Calu3 (cell line): ENCODE measurements around the gene ADCY5. TPM values are rescaled to one million over a fixed set of nuclear protein-coding genes. Genes with fewer than 3 reads are reported as not detected.

Experiments used
- BruUV-seq: library from RNA; stranded (reverse); fragments of 400-500 nt; replicated peaks from 2 replicates; lab custom pipeline; 2021; lab: Mats Ljungman, UMichigan
- CTCF ChIA-PET: fragments of 300-600 bp; sonication (Branson Sonifier 250); formaldehyde crosslinking; loops from one replicate; lab custom pipeline; 2022; ENCODE audit warnings: antibody characterized with exemption; lab: Charles Lee
- DNase-seq: peaks from one replicate; pipeline ENCODE4 v3.0.0; 2022
- H3K27ac Mint-ChIP-seq: one replicate; pipeline ENCODE4 v1.8.0; 2022; ENCODE audit warnings: mixed read lengths; ENCODE audit not compliant: unreplicated experiment
- H3K27me3 Mint-ChIP-seq: one replicate; pipeline ENCODE4 v1.8.0; 2022; ENCODE audit warnings: mixed read lengths; ENCODE audit not compliant: unreplicated experiment
- H3K36me3 Mint-ChIP-seq: one replicate; pipeline ENCODE4 v1.8.0; 2022; ENCODE audit warnings: mild to moderate bottlenecking, moderate library complexity, mixed read lengths; ENCODE audit not compliant: insufficient read depth, unreplicated experiment
- H3K4me1 Mint-ChIP-seq: one replicate; pipeline ENCODE4 v1.8.0; 2022; ENCODE audit warnings: mild to moderate bottlenecking, low read depth, mixed read lengths; ENCODE audit not compliant: unreplicated experiment
- H3K4me3 Mint-ChIP-seq: one replicate; pipeline ENCODE4 v1.8.0; 2022; ENCODE audit warnings: mild to moderate bottlenecking, low read depth, moderate library complexity, mixed read lengths; ENCODE audit not compliant: unreplicated experiment
- H3K9me3 Mint-ChIP-seq: one replicate; pipeline ENCODE4 v1.8.0; 2022; ENCODE audit warnings: low read depth, mixed read lengths; ENCODE audit not compliant: unreplicated experiment
- intact Hi-C: fragments of 100-400 bp; cut with micrococcal nuclease; formaldehyde crosslinking; loops from one replicate; pipeline ENCODE4 v1.10.0; 2022; ENCODE audit not compliant: unreplicated experiment
- total RNA-seq: library from RNA; stranded (reverse); gene quantifications from 2 replicates; pipeline ENCODE4 v1.2.3, GENCODE V29; 2022
- TF ChIP-seq, protein P1 (sequence below): fragments of 200-600 bp; IDR thresholded peaks from one replicate; pipeline ENCODE4 v1.8.0; 2022; ENCODE audit warnings: antibody characterized with exemption; ENCODE audit not compliant: unreplicated experiment

Gene ADCY5
- total RNA-seq, 1 experiment from 2014 or later, result 2.5 TPM

GRCh38 chr3:123397050-123397590 is 51.8 kb downstream of the ADCY5 start:
- TF ChIP-seq, protein P1, sequence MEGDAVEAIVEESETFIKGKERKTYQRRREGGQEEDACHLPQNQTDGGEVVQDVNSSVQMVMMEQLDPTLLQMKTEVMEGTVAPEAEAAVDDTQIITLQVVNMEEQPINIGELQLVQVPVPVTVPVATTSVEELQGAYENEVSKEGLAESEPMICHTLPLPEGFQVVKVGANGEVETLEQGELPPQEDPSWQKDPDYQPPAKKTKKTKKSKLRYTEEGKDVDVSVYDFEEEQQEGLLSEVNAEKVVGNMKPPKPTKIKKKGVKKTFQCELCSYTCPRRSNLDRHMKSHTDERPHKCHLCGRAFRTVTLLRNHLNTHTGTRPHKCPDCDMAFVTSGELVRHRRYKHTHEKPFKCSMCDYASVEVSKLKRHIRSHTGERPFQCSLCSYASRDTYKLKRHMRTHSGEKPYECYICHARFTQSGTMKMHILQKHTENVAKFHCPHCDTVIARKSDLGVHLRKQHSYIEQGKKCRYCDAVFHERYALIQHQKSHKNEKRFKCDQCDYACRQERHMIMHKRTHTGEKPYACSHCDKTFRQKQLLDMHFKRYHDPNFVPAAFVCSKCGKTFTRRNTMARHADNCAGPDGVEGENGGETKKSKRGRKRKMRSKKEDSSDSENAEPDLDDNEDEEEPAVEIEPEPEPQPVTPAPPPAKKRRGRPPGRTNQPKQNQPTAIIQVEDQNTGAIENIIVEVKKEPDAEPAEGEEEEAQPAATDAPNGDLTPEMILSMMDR, result no peak
- intact Hi-C loops, result no loop called here
- no peak overlapping the region for H3K27ac Mint-ChIP-seq

DNA sequence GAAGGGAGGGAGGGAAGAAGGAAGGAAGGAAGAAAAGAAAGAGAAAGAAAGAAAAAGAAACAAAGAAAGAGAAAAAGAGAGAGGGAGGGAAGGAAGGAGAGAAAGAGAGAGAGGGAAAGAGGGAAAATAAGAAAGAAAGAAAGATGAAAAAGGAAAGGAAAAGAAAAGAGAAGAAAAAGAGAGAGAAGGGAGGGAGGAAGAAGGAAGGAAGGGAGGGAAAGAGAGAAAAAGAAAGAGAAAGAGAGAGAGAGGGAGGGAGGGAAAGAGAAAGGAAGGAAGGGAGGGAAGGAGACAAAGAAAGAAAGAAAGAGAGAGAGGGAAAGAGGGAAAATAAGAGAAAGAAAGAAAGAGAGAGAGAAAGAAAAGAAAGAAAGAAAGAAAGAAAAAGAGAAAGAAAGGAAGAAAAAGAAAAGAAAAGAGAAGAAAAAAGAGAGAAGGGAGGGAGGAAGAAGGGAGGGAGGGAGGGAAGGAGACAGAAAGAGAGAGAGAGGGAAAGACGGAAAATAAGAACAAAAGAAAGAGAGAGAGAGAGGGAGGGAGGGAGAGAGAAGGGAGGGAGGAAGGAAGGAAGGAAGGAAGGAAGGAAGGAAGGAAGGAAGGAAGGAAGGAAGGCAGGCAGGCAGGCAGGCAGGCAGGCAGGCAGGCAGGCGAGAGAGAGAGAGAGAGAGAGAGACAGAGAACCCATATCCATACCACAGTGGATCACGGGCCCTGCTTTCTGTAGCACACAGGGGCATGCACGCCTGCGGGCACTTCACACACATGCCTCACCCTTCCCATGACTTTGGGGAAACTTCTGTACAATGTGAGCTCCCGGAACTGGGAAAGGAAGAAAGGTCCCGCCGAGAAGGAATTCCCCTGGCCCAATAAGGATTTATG is 52.5 kb downstream of the ADCY5 start:
- TF ChIP-seq, protein P1, result no peak
- BruUV-seq, result no TSS peak
- DNase-seq, result no peak
- Mint-ChIP-seq H3K4me1 (peaks cover 25% of the 10 kb centered on the region), H3K9me3 (no peaks in the 10 kb centered on the region), H3K4me3 (no peak overlapping the region), H3K36me3 (no peaks in the 10 kb centered on the region), H3K27ac (peak overlapping the region; percentile 1), H3K27me3 (peaks cover 51% of the 10 kb centered on the region)
- CTCF ChIA-PET, result interaction anchor here (0.6 kb wide), 1 partner anchor 86 kb away, joined by 3 read pairs; no protein-coding TSS in a partner anchor
- intact Hi-C loops, result no loop called here

More at GRCh38 chr3:123397050-123397590, 51.8 kb downstream of the ADCY5 start:
- BruUV-seq, result no TSS peak
- no peaks in the 10 kb centered on the region for H3K9me3 Mint-ChIP-seq
- no peak for DNase-seq
- peaks cover 25% of the 10 kb centered on the region for H3K4me1 Mint-ChIP-seq
- no peaks in the 10 kb centered on the region for H3K36me3 Mint-ChIP-seq
- H3K4me3 Mint-ChIP-seq, result no peak overlapping the region
- peaks cover 58% of the 10 kb centered on the region for H3K27me3 Mint-ChIP-seq
- CTCF ChIA-PET, result interaction anchor here (0.6 kb wide), 1 partner anchor 87 kb away, joined by 3 read pairs; no protein-coding TSS in a partner anchor

GRCh38 chr3:123395235-123395634 is 53.7 kb downstream of the ADCY5 start:
- CTCF ChIA-PET, result no interaction called here
- intact Hi-C loops, result no loop called here
- H3K27me3 Mint-ChIP-seq, result peaks cover 51% of the 10 kb centered on the region
- H3K9me3 Mint-ChIP-seq, result no peaks in the 10 kb centered on the region
- peaks cover 25% of the 10 kb centered on the region for H3K4me1 Mint-ChIP-seq
- BruUV-seq, result no TSS peak
- H3K27ac Mint-ChIP-seq, result no peak overlapping the region
- no peaks in the 10 kb centered on the region for H3K36me3 Mint-ChIP-seq
- H3K4me3 Mint-ChIP-seq, result no peak overlapping the region
- no peak for DNase-seq
- TF ChIP-seq, protein P1, result no peak

- CTCF ChIA-PET, result no interaction called here
- Mint-ChIP-seq H3K4me3 (no peak overlapping the region), H3K36me3 (no peaks in the 10 kb centered on the region), H3K27ac (no peak overlapping the region), H3K9me3 (no peaks in the 10 kb centered on the region), H3K4me1 (peaks cover 20% of the 10 kb centered on the region), H3K27me3 (peaks cover 45% of the 10 kb centered on the region)
- TF ChIP-seq, protein P1, result no peak
- intact Hi-C loops, result no loop called here
- no TSS peak for BruUV-seq
- DNase-seq, result no peak
Measured at GRCh38 chr3:123394391-123395020, 54.4 kb downstream of the ADCY5 start.
